Measurements from ENCODE around the gene EIF2S1. TPM values are rescaled to one million over a fixed set of nuclear protein-coding genes. Genes with fewer than 3 reads are reported as not detected.

The EIF2S1 gene
- polyA plus RNA-seq, 1 donor from 2014 or later = 108 TPM

GRCh38 chr14:67345583-67345982 lies 14.5 kb upstream of the EIF2S1 start:
- no peaks in the 10 kb centered on the region for H3K9me2 ChIP-seq (ENCODE audit: insufficient read depth, low read length)
- H3K4me3 ChIP-seq (ENCODE audit: low read length) = no peak overlapping the region
- no peak overlapping the region for H2AFZ ChIP-seq (ENCODE audit: low read depth, low read length)
- no peaks in the 10 kb centered on the region for H3K27me3 ChIP-seq (ENCODE audit: insufficient read depth, low read depth, low read length)
- no peaks in the 10 kb centered on the region for H3F3A ChIP-seq (ENCODE audit: insufficient read depth, low read length, poor library complexity, severe bottlenecking)
- TF ChIP-seq POLR2AphosphoS5 (IDR thresholded peaks at IDR 0.05) (no peak), RAD21 (conservative IDR thresholded peaks at IDR 0.05) (no peak)
- no peak overlapping the region for H3K4me2 ChIP-seq (ENCODE audit: low read length)
- no peak overlapping the region for H3K9ac ChIP-seq (ENCODE audit: low read length)
- no peaks in the 10 kb centered on the region for H3K79me2 ChIP-seq (replicated peaks; ENCODE audit: insufficient read depth, low read length)
- peaks cover 17% of the 10 kb centered on the region for H3K36me3 ChIP-seq (ENCODE audit: insufficient read depth, low read length)
- H3K9me3 ChIP-seq (ENCODE audit: low read length) = no peaks in the 10 kb centered on the region
- H4K20me1 ChIP-seq (ENCODE audit: insufficient read depth) = no peaks in the 10 kb centered on the region
- no peak overlapping the region for H3K27ac ChIP-seq (ENCODE audit: low read length)

GRCh38 chr14:67352055-67352454 lies 8.1 kb upstream of the EIF2S1 start:
- H3K79me2 ChIP-seq (replicated peaks; ENCODE audit: insufficient read depth, low read length) = peaks cover 33% of the 10 kb centered on the region
- peaks cover 14% of the 10 kb centered on the region for H3K36me3 ChIP-seq (ENCODE audit: insufficient read depth, low read length)
- no peaks in the 10 kb centered on the region for H3K9me3 ChIP-seq (ENCODE audit: low read length)

More at GRCh38 chr14:67352055-67352454, 8.1 kb upstream of the EIF2S1 start:
- H3K27ac ChIP-seq (ENCODE audit: low read length) = no peak overlapping the region
- TF ChIP-seq EP300 (conservative IDR thresholded peaks at IDR 0.05; ENCODE audit: poor library complexity, severe bottlenecking) (no peak), RAD21 (conservative IDR thresholded peaks at IDR 0.05) (no peak), REST (IDR thresholded peaks at IDR 0.05; ENCODE audit: borderline replicate concordance) (no peak), SMC3 (conservative IDR thresholded peaks at IDR 0.05; ENCODE audit: poor library complexity) (no peak), POLR2AphosphoS5 (IDR thresholded peaks at IDR 0.05) (no peak), CTCF (IDR thresholded peaks at IDR 0.05; ENCODE audit: poor library complexity, severe bottlenecking) (no peak), TAF1 (IDR thresholded peaks at IDR 0.05; ENCODE audit: low read depth) (no peak), EZH2 (IDR thresholded peaks at IDR 0.05; ENCODE audit: borderline replicate concordance, insufficient read depth, low read length, poor library complexity, severe bottlenecking) (no peak), MXI1 (conservative IDR thresholded peaks at IDR 0.05; ENCODE audit: poor library complexity, severe bottlenecking) (no peak)
- H2AFZ ChIP-seq (ENCODE audit: low read depth, low read length) = no peak overlapping the region
- H3K27me3 ChIP-seq (ENCODE audit: insufficient read depth, low read depth, low read length) = no peaks in the 10 kb centered on the region
- no peak overlapping the region for H3K4me2 ChIP-seq (ENCODE audit: low read length)
- H3K9me2 ChIP-seq (ENCODE audit: insufficient read depth, low read length) = no peaks in the 10 kb centered on the region
- no peaks in the 10 kb centered on the region for H3F3A ChIP-seq (ENCODE audit: insufficient read depth, low read length, poor library complexity, severe bottlenecking)
- no peaks in the 10 kb centered on the region for H4K20me1 ChIP-seq (ENCODE audit: insufficient read depth)
- H3K4me3 ChIP-seq (ENCODE audit: low read length) = no peak overlapping the region
- no peak overlapping the region for H3K9ac ChIP-seq (ENCODE audit: low read length)
